Prostate gland (tissue), 2 donors: ENCODE results near the gene NOS2.

ENCODE experiments used
- CTCF ChIP-seq, 4 experiments: fragments of 200-600 bp in 2 of 4; fragments of 450-650 bp in 2 of 4; sonication (generic) in 2 of 4; IDR thresholded peaks; 1 replicate in 3 of 4; 2 replicates in 1 of 4; pipeline ENCODE4 v1.5.1; 2016 to 2019; ENCODE audit warnings: antibody characterized with exemption in 4 of 4, mild to moderate bottlenecking in 2 of 4, moderate library complexity in 2 of 4
- POLR2A ChIP-seq: fragments of 450-650 bp; IDR thresholded peaks from one replicate; pipeline ENCODE4 v1.6.1; 2016; ENCODE audit warnings: antibody characterized with exemption, mild to moderate bottlenecking
- POLR2AphosphoS5 ChIP-seq: sonication (generic); formaldehyde crosslinking; IDR thresholded peaks from one replicate; pipeline ENCODE4 v1.6.1; 2017; ENCODE audit warnings: antibody characterized with exemption

DNA sequence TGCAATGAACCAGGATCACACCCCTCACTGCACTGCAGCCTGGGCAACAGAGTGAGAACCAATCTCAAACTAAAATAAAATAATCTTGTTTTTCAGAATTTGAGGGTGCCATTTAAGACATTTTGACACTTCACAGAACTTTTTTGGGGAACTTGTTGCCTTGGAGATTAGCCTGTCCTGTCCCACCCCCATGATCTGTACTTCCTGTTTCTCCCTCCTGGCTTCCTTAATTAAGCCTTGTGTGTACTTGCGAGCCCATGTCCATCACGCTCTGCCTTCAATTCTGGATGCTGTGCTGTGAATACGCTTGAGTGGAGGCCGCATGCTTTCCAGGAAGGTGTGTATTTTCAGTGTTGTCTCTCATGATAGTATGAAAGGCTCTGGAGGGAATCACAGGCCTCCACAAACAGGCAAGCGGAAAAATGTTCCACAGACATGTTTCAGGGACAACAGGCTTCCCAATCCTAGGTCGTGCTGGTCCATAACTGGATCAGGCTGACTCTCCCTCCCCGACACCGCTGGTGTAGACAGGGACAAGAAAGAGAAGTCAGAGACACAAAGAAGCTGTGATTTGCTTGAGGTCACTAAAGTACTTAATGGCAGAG is 56.9 kb downstream of the NOS2 start:
- TF ChIP-seq CTCF (IDR thresholded peaks at IDR 0.05) (no peak), POLR2A (no peak), POLR2AphosphoS5 (no peak)
